ENCODE data around the gene CCNA1. TPM values are rescaled to one million over a fixed set of nuclear protein-coding genes. Genes with fewer than 3 reads are reported as not detected.

The CCNA1 gene
- total and polyA plus RNA-seq, 2 of the 13 experiments (the other 11 are each of a cell fraction or from before 2014, with no cell fraction given): not detected

- POLR2A ChIA-PET: no interaction called here
- CTCF ChIA-PET (ENCODE audit: low intra/inter-chr PET ratio, low total read pairs): no interaction called here
- Histone ChIP-seq H3K27ac (ENCODE audit: extremely low read length, insufficient read depth, low read length) (no peak overlapping the region), H3K9me3 (ENCODE audit: low read length) (no peaks in the 10 kb centered on the region), H2AFZ (ENCODE audit: low read length) (no peak overlapping the region), H3K79me2 (ENCODE audit: insufficient read depth, low read length) (no peaks in the 10 kb centered on the region), H3K36me3 (replicated peaks in 1 of 2; ENCODE audit: control insufficient read depth in 1 of 2, insufficient read depth in 2 of 2, low read length in 2 of 2) (no peaks in the 10 kb centered on the region), H3K9ac (ENCODE audit: insufficient read depth, low read depth, low read length) (no peak overlapping the region), H3K27me3 (ENCODE audit: control insufficient read depth in 1 of 2, insufficient read depth in 2 of 2, low read length in 2 of 2) (peaks cover 2 to 16% of the 10 kb centered on the region in 2 experiments; a peak in 4 of 5 replicates), H4K20me1 (ENCODE audit: insufficient read depth, low read length) (no peaks in the 10 kb centered on the region), H3K4me3 (replicated peaks in 1 of 3; ENCODE audit: insufficient read depth in 1 of 3, low read depth in 2 of 3, low read length in 3 of 3) (no peak overlapping the region), H3K4me2 (ENCODE audit: low read depth, low read length) (no peak overlapping the region), H3K4me1 (ENCODE audit: insufficient read depth, low read length) (no peaks in the 10 kb centered on the region)
- DNase-seq (ENCODE audit: low spot score): no peak
- no peak for ATAC-seq
- no peak for FAIRE-seq
- intact Hi-C loops (cut with micrococcal nuclease; ENCODE audit: unreplicated experiment) (no loop called here), in situ Hi-C loops (cut with HindIII; ENCODE audit: extremely low pct_ligation_motif_present, low pct_unique_long_range_greater_than_20kb) (no loop called here)
- WGBS (ENCODE audit: low lambda C conversion rate): 54% methylated on average over 23 of the region's 85 CpGs
- BruUV-seq (replicated peaks): no TSS peak
- TF ChIP-seq PHB2 (IDR thresholded peaks at IDR 0.05; ENCODE audit: partially characterized antibody): no peak
- no peak for TF ChIP-seq ZNF75D (CRISPR knock-in tag; IDR thresholded peaks at IDR 0.05; ENCODE audit: borderline replicate concordance)
- no peak for TF ChIP-seq NKX3-1 (CRISPR knock-in tag; IDR thresholded peaks at IDR 0.05)
- no peak for TF ChIP-seq LRRFIP1 (CRISPR knock-in tag; conservative IDR thresholded peaks at IDR 0.05)
- TF ChIP-seq ZNF264 (CRISPR knock-in tag; IDR thresholded peaks at IDR 0.05): no peak
- no peak for TF ChIP-seq ZNF280B (CRISPR knock-in tag; IDR thresholded peaks at IDR 0.05; ENCODE audit: borderline replicate concordance)
- TF ChIP-seq ZNF407 (CRISPR knock-in tag; IDR thresholded peaks at IDR 0.05; ENCODE audit: not compliant biosample characterization): no peak
- TF ChIP-seq SRY (CRISPR knock-in tag; IDR thresholded peaks at IDR 0.05): no peak
- no peak for TF ChIP-seq ZNF768 (CRISPR knock-in tag; IDR thresholded peaks at IDR 0.05)
- TF ChIP-seq ZNF335 (CRISPR knock-in tag; IDR thresholded peaks at IDR 0.05): no peak
These were observed 840 bp upstream of the CCNA1 start for GRCh38 chr13:36431204-36432105.

Data from HepG2 (cell line).